ENCODE measurements around the gene CLIP1. TPM values are rescaled to one million over a fixed set of nuclear protein-coding genes. Genes with fewer than 3 reads are reported as not detected.

Gene CLIP1
- total RNA-seq, 4 donors from 2014 or later = 78.7 to 147 (median 118) TPM

- no peaks in the 10 kb centered on the region for H3K27me3 ChIP-seq
- no peak overlapping the region for H3K4me3 ChIP-seq
- no peak for DNase-seq
- peak overlapping the region in 3 of 4 donors; percentile 11 to 50 (median 31) for H3K27ac ChIP-seq
- H3K9me3 ChIP-seq = no peaks in the 10 kb centered on the region
- 48 to 61% methylated on average over 3 of the region's 3 CpGs for WGBS, 2 donors
- peaks cover 0 to 11% (median 0%) of the 10 kb centered on the region in 3 donors for H3K36me3 ChIP-seq
- TF ChIP-seq CTCF (IDR thresholded peaks at IDR 0.05) (no peak), POLR2A (IDR thresholded peaks at IDR 0.05) (no peak)
- intact Hi-C loops (cut with DNase I) = no loop called here
- peaks cover 11 to 23% (median 13%) of the 10 kb centered on the region in 3 donors for H3K4me1 ChIP-seq
Observed at GRCh38 chr12:122395319-122395718, 27.1 kb downstream of the CLIP1 start.

GRCh38 chr12:122394626-122395194 lies 27.8 kb downstream of the CLIP1 start:
- intact Hi-C loops (cut with DNase I) = no loop called here

GRCh38 chr12:122393817-122394216 lies 28.7 kb downstream of the CLIP1 start:
- TF ChIP-seq CTCF (IDR thresholded peaks at IDR 0.05) (no peak), POLR2A (IDR thresholded peaks at IDR 0.05) (no peak)
- no peaks in the 10 kb centered on the region for H3K27me3 ChIP-seq
- DNase-seq = no peak
- intact Hi-C loops (cut with DNase I) = no loop called here
- peak overlapping the region in 1 of 4 donors; percentile 7 for H3K27ac ChIP-seq
- WGBS, 2 donors = 86 to 90% methylated on average over 4 of the region's 4 CpGs
- peaks cover 0 to 8% (median 0%) of the 10 kb centered on the region in 3 donors for H3K4me1 ChIP-seq
- peaks cover 0 to 11% (median 0%) of the 10 kb centered on the region in 3 donors for H3K36me3 ChIP-seq
- no peaks in the 10 kb centered on the region for H3K9me3 ChIP-seq
- H3K4me3 ChIP-seq = no peak overlapping the region

More at GRCh38 chr12:122394626-122395194, 27.8 kb downstream of the CLIP1 start:
- no peak for DNase-seq
- Histone ChIP-seq H3K9me3 (no peaks in the 10 kb centered on the region), H3K27me3 (no peaks in the 10 kb centered on the region), H3K4me1 (peaks cover 5 to 17% (median 7%) of the 10 kb centered on the region in 3 donors), H3K4me3 (no peak overlapping the region), H3K27ac (peak overlapping the region in 3 of 4 donors; percentile 28 to 50 (median 31)), H3K36me3 (peaks cover 0 to 11% (median 0%) of the 10 kb centered on the region in 3 donors)
- 89 to 90% methylated on average over 14 of the region's 15 CpGs for WGBS, 2 donors
- TF ChIP-seq CTCF (IDR thresholded peaks at IDR 0.05) (no peak), POLR2A (IDR thresholded peaks at IDR 0.05) (no peak)

GRCh38 chr12:122392411-122392810 lies 30.1 kb downstream of the CLIP1 start:
- no peaks in the 10 kb centered on the region for H3K27me3 ChIP-seq
- no peak for TF ChIP-seq CTCF (IDR thresholded peaks at IDR 0.05)
- TF ChIP-seq POLR2A (IDR thresholded peaks at IDR 0.05) = no peak
- intact Hi-C loops (cut with DNase I) = no loop called here

GRCh38 chr12:122389677-122390076 lies 32.8 kb downstream of the CLIP1 start:
- no peaks in the 10 kb centered on the region for H3K27me3 ChIP-seq
- no peaks in the 10 kb centered on the region for H3K36me3 ChIP-seq
- H3K9me3 ChIP-seq = no peaks in the 10 kb centered on the region
- no peak overlapping the region for H3K27ac ChIP-seq
- no peak overlapping the region for H3K4me3 ChIP-seq
- intact Hi-C loops (cut with DNase I) = no loop called here
- 89 to 97% methylated on average over 5 to 7 of the region's 7 CpGs for WGBS, 2 donors
- no peak for TF ChIP-seq CTCF (IDR thresholded peaks at IDR 0.05)
- no peak for TF ChIP-seq POLR2A (IDR thresholded peaks at IDR 0.05)
- H3K4me1 ChIP-seq = peaks cover 0 to 8% (median 0%) of the 10 kb centered on the region in 3 donors
- no peak for DNase-seq

More at GRCh38 chr12:122392411-122392810, 30.1 kb downstream of the CLIP1 start:
- Histone ChIP-seq H3K4me1 (peaks cover 0 to 8% (median 0%) of the 10 kb centered on the region in 3 donors), H3K4me3 (no peak overlapping the region), H3K27ac (no peak overlapping the region), H3K36me3 (peaks cover 0 to 11% (median 0%) of the 10 kb centered on the region in 3 donors), H3K9me3 (no peaks in the 10 kb centered on the region)
- no peak for DNase-seq
- WGBS, 2 donors = 92 to 94% methylated on average over 5 of the region's 5 CpGs

Data from esophagus squamous epithelium (tissue), 5 donors.